HL-60 (cell line): ENCODE measurements around the gene ZC3H4.

Experiments
- DNase-seq, 2 experiments: peaks; one replicate each; pipeline ENCODE4 v3.0.0-alpha.2; 2010 to 2020; ENCODE audit warnings: low read depth in 1 of 2, low spot score in 1 of 2
- H3K27ac ChIP-seq: fragments of 250-450 bp; sonication (Bioruptor Pico); replicated peaks from 2 replicates; pipeline ENCODE4 v1.5.1; 2020; ENCODE audit warnings: mild to moderate bottlenecking, moderate library complexity
- H3K27me3 ChIP-seq: fragments of 250-450 bp; sonication (Bioruptor Pico); 2 replicates; pipeline ENCODE4 v1.5.1; 2021; ENCODE audit warnings: mild to moderate bottlenecking, moderate library complexity; ENCODE audit not compliant: insufficient read depth, poor library complexity, severe bottlenecking
- H3K4me3 ChIP-seq: replicated peaks from 2 replicates; pipeline ENCODE4 v1.5.1; 2011; ENCODE audit warnings: mild to moderate bottlenecking, control low read depth, low read length; ENCODE audit not compliant: insufficient read depth
- CTCF ChIP-seq: IDR thresholded peaks from one replicate; pipeline ENCODE4 v1.5.1; 2011; ENCODE audit warnings: low read length, control low read depth, inconsistent platforms; ENCODE audit not compliant: insufficient read depth
- GABPA ChIP-seq: IDR thresholded peaks from 2 replicates; pipeline ENCODE4 v1.6.1; 2012; ENCODE audit warnings: low read depth
- POLR2AphosphoS5 ChIP-seq: IDR thresholded peaks from 2 replicates; pipeline ENCODE4 v1.6.1; 2012; ENCODE audit warnings: low read depth
- REST ChIP-seq: IDR thresholded peaks from 2 replicates; pipeline ENCODE4 v1.6.1; 2012; ENCODE audit warnings: low read depth; ENCODE audit not compliant: insufficient replicate concordance
- SPI1 ChIP-seq: IDR thresholded peaks from 2 replicates; pipeline ENCODE4 v1.6.1; 2012; ENCODE audit warnings: low read depth, mild to moderate bottlenecking, borderline replicate concordance

The ZC3H4 gene

GRCh38 chr19:47112166-47112996 lies 1.2 kb downstream of the ZC3H4 start:
- TF ChIP-seq GABPA (no peak), SPI1 (no peak; the same call in 1 of the 2 replicates), REST (peak; percentile 28), CTCF (no peak), POLR2AphosphoS5 (peak; percentile 88; the same call in 1 of the 2 replicates)
- H3K4me3 ChIP-seq = peak overlapping the region; percentile 66
- H3K27ac ChIP-seq = peak overlapping the region; percentile 99
- H3K27me3 ChIP-seq = no peaks in the 10 kb centered on the region
- DNase-seq = peak; percentile 92 to 93

- DNase-seq = peak in 1 of 2 experiments; percentile 46
- H3K27ac ChIP-seq = peak overlapping the region; percentile 99
- peak overlapping the region; percentile 66 for H3K4me3 ChIP-seq
- H3K27me3 ChIP-seq = no peaks in the 10 kb centered on the region
- TF ChIP-seq REST (no peak), SPI1 (no peak), CTCF (no peak), POLR2AphosphoS5 (no peak), GABPA (no peak)
Measured at GRCh38 chr19:47111682-47112165, 1.9 kb downstream of the ZC3H4 start.

GRCh38 chr19:47111006-47111621 lies 2.5 kb downstream of the ZC3H4 start:
- H3K27me3 ChIP-seq = no peaks in the 10 kb centered on the region
- peak overlapping the region; percentile 66 for H3K4me3 ChIP-seq
- DNase-seq = peak; percentile 61 to 63
- no peak for TF ChIP-seq REST
- peak; percentile 67; the same call in 1 of the 2 replicates for TF ChIP-seq SPI1
- no peak for TF ChIP-seq GABPA
- TF ChIP-seq POLR2AphosphoS5 = peak; percentile 63; the same call in 1 of the 2 replicates
- H3K27ac ChIP-seq = peak overlapping the region; percentile 99
